Measurements from ENCODE around the gene ZNF133.

GRCh38 chr20:18331694-18332093, 43.4 kb downstream of the ZNF133 start:
- no peak for TF ChIP-seq POLR2AphosphoS5 (IDR thresholded peaks at IDR 0.05; ENCODE audit: borderline replicate concordance, low read depth, low read length)
- no peak for TF ChIP-seq EZH2 (IDR thresholded peaks at IDR 0.05)
